ENCODE data around the gene PRKAR1B.

PRKAR1B gene

DNA sequence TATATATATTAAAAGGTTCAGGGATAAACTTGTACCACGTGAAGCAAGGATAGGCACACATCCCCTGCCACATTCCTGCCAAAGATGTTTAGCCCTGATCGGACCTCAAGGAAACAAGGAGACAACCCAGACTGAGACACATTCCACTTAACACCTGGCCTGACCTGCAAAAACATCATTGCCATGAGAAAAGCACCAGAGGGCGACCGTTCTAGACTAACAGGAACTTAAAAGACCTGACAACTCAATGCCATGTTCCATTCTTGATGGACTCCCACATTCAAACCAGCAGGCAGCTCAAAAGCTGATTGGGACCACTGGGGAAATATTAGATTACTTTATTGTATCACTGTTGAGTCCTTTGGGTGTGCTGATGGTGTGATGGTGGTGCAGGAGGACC is 199.4 kb downstream of the PRKAR1B start:
- no peak for DNase-seq (ENCODE audit: low spot score)
- no peak for FAIRE-seq

DNA sequence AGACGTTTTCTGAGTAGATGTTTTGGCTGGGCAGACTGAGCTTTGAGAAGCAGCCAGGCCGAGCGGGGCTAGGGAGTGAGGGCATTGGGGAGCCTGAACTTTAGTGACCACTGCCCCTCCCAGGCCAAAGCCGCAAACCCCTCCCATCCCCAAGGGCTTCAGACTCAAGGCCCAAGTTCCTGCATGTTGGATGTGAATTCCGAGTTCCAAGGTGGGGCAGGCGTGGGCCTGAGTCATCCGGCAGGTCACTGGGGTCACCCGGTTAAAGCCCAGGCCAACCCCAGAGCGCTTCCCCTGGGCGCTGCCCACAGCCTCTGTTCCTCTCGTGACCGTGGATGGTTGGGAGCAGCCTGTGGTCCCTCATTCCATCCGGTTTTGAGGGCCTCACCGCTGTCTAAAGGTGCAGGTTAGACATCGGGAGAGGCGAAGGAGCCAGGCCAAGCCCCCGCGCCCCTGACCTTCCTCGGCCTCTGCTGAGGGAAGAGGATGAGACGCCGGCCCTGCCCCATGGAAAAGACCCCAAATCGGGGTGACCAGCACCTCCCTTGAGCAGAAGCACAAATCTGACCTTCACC is 200.5 kb downstream of the PRKAR1B start:
- FAIRE-seq (no peak), DNase-seq (ENCODE audit: low spot score) (no peak)

DNA sequence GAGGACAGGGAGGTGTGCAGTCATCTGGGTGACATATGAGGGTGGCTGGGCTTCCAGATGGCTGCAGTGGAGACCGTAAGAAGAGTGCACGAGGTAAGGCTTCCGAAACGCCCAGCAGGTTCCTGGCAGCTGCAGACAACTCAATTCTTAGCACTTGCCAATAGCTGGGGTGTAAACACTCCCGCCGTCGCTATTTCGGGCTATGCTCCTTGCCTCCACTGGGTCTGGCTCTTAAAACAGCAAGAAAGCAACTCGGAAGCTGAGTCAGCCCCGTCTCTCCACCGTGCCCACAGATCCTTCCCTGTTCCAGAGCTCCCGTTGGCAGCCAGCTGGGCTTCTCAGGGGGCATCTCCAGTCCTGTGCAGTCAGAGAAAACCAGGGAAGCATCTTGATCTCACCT is 201.3 kb downstream of the PRKAR1B start:
- no peak for DNase-seq (ENCODE audit: low spot score)
- no peak for FAIRE-seq

DNA sequence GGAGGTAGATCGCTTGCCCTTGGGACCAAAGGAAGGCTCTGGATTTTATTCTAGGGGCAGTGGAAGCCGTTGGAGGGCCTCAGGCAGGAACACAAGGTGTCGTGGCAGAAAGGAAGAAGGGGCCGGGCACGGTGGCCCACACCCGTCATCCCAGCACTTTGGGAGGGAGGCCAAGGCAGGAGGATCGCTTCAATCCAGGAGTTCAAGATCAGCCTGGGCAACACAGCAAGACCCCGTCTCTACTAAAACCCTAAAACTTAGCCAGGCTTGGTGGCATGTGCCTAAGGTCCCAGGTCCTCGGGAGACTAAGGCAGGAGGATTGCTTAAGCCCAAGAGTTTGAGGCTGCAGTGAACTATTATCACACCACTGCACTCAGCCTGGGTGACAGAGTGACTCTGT is 202.3 kb downstream of the PRKAR1B start:
- FAIRE-seq: no peak

DNA sequence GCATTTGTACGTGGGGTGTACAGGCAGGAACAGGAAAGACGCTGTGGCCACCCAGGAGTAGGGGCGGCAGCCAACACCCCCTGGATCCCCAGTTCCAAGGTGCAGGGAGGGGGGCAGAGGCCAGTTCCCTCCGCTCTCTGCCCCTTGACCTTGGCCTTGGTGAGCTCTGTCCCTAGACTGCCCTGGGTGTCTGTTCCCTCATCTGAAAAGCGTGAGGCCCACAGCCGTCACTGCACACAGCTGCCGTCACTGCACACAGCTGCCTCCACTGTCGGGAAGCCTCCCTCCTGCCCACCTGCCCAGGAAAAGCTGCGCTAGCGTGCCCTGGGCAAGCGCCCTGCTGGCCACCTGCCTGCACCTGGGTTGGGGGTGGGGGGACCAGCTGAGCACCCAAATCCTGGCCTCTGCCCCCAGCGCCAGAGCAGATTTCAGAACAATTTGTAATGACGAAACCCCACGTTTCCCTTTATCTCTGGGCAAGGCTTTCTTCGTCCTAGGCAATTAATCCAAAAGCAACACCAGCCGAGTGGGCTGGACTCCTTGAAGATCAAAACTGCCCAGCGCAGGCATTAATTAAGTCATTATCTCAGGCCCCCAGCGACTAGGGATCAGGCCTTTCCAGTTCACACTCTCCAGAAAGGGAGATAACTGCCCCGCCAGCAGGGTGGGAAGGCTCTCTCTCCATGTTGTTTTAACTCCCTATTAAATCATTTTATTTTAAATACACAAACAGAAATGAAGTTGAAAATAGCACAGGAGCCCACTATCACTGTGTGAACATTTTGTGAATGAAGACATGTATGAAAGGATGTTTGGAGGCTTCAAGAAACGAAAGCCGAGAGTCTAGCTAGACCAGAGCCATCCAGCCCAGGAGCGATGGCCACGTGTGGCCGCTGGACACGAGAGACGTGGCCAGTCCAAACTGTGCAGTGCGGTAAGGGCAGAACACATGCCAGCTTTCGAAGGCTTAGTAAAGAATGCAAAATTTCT is 203.4 kb downstream of the PRKAR1B start:
- FAIRE-seq (no peak), DNase-seq (ENCODE audit: low spot score) (no peak)

More for the DNA sequence above, 202.3 kb downstream of the PRKAR1B start:
- no peak for DNase-seq (ENCODE audit: low spot score)

DNA sequence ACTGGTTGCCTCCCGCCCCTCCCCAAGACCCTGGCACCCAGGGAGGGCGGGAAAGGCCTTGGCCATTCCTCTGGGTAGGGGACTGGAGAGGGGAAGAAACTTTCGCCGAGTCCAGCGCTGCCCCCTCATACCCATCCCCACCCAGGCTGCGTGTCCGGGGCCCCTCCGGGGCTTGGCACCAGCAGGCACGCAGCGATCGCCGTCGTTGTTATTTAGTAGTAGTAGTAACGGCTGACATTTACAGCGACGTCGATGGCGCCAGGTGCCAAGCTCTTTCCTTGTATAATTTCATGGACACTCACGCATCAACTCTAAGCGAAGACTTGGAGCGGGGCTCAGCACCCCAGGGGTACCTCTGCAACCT is 204.1 kb downstream of the PRKAR1B start:
- FAIRE-seq (no peak), DNase-seq (ENCODE audit: low spot score) (no peak)

DNA sequence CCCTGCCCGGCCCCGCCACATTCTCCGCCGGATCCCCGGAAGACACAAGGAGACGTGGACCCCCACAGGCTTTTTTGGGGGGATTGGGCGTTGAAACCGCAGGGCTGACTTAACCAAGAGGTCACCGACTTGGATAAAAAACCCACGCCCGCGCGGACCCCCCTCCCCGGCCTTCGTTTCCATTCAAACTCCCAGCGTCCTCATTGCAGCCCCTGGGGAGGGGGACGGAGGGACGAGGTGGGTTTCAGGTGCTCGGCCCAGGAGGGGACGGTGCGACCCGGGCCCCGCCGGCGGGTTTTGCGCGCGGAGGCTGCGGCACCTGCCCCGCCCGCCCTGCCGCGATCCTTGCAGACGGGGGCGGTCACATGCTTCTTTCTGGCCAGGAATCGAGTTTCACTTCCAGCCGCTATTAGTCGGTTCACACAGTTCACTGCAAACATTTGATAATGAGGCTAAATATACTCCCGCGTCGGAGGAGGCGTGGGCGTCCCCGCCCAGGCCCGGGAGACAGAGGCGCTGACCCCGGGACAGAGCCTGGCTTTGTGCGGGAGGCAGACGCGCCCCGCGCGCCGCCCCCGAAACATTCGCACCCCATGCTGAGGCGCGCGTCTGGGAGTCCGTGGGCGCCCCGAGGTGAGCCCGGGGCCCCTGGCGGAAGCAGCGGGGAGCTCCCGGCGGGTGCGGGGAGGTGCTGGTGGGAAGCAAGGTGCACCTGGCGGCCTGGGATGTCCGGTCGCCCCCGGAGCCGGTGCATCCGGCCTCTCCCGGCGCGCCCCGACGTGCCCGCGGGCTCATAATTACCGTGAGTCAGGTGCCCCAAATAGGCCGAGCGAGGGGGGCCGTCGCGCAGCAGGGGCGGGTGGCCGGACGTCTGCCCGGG is 204.8 kb downstream of the PRKAR1B start:
- no peak for DNase-seq (ENCODE audit: low spot score)
- no peak for FAIRE-seq

DNA sequence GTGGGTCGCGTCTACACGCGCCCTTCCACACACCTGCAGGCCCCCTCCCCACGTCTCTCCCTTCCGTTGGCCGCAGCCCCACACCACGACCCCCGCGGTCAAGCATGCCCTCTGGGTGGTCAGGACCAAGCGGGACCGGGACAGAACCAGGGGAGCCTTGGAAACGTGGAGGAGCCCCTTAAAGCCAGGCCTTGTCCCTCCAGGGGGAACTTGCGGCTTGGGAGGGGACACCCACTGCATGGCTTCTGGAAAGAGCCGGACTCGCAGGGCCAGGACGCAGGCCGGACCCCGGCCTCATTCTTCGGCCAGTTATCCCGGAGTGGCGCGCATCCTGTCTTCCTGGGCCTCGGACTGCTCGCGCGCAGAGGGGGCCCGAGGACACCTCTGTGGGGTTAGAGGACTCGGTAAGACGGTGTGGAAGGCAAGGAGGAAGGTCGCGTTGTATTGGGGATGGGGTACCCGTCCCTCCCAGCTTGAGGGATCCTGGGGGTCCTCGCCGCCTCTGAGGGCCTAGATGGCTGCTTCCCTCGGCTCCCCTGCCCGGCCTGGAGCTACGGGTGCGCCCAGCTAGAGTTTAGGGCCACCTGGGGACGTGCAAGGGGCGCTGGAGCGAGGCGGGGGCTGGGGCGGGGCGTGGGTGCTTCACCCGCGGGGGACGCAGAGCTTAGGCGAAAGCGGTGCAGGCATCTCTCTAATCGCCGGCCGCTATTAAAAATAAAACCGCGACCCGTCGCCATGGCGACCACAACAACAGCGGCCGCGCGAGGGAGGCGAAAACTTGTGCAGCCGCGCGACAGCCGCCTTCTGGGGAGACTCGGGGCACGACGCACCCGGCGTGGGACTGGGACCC is 205.6 kb downstream of the PRKAR1B start:
- no peak for FAIRE-seq
- peak; percentile 19 for DNase-seq (ENCODE audit: low spot score)

DNA sequence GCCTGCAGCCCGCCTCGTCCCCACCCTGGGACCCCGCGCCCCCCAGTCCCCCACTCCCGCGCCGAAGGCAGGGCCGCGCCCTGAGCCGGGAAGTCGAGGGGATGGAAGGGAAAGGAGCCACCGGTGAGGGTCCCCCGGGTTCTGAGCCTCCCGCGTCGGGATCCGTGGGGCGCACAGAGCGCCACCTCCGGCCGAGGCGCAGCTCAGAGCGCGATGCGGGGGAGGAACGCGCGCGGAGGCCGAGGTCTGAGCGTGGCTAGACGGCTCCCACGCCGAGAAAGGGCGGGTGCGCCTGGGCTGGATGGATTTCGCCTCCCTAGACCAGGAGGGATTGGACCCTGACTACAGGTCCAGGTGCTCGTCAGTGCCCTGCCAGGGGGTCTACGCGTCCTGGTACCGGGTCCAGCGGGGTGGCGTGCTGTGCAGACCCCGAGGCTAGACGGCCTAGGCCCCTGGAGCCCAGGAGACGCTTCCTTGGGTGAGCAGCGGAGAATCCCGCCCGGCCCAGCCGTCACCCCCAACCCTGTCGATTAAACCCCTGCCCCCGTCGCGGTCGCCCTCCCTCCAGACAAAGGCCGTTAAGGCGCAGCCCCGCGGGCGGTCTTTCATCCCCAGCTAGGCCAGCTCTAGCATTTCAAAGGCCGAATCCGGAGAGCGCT is 206.4 kb downstream of the PRKAR1B start:
- DNase-seq (ENCODE audit: low spot score): no peak
- FAIRE-seq: no peak

DNA sequence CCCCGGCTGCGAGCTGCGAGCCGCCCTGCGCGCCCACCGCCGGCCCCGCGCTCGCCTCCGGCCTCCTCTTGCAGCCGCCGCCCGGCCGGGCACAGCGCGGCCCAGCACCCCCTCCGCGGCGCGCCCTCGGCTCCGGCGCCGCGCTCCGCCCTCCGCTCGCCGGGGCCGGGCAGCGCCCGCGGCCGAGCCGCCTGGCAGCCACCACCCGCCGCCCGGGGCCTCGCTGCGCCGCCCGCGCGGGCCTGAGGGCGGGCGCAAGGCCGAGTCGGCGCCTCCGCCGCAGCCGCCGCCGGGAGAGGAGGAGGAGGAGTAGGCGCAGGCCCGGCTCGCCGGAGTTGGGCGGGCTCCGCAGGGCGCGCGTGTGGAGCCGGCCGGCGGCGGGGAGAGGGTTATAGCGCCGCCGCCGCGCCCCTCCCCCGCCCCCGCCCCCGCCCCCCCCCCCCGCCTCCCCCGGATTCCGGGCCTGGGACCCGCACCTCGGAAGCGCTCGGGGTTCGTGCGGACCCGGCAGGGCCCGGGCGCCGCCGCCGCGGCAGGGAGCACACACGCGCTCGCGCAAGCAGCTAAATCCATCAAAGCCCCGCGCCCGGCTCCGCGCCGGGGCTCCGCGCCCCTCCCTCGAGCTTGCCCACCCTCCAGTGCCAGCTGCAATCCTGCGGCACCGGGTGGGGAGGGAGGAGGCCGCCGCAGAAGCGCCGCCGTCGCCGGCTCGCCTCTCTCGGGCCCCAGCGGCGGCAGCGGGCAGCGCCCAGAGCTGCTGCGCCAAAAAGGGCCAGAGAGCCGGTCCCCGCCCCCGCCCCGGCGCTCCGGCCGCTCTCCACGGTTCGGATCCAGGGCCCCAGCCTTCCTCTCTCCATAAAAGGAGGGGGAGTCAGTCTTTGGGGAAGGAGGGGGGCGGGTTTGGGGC is 207.3 kb downstream of the PRKAR1B start, which contains the start of gene PDGFA:
Gene PDGFA (minus strand): TSS at position 363 of the 907 bp plus-strand sequence. CDS start 845 bp downstream, outside the sequence.
- DNase-seq (ENCODE audit: low spot score): peak; percentile 49
- FAIRE-seq: no peak

DNA sequence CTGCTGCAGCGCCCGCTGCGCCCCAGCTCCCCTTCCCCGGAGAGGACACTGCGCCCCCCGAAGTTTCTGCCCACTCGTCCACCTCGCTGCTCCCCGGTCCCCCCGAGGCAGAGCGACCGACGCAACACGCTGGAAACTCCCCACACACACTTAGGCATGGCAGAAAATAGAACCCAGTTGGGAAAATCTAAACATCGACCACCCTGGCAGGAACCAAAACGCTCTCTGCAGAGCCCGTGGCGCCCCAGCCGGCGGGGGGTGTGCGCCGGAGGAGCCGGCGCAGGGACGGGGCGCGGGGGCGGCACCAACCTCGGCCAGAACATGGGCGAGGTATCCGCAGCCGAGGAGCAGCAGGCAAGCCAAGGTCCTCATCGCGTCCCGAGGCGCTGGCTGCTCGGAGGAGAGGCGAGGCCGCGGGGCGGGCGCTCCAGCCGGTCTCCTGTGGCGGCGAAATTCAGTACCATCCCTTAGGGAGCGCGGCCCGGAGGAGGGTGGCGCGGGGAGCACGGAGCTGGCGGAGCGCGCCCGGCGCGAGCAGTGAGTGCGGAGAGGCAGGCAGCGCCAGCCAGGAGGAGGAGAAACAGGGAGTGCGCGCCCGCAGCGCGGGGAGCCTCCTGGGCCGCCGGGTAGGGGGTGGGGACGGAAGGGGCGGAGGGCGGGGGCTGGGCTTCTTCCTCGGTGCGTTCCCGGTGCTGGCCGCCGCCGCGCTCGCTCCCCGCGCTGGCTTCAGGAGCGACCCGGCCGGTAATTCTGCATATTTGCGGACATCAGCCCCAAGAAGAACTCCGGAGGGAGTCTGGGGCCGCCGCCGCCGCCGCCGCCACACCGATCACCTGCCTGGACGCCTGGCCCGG is 208.2 kb downstream of the PRKAR1B start:
- FAIRE-seq (no peak), DNase-seq (ENCODE audit: low spot score) (peak; percentile 67)

DNA sequence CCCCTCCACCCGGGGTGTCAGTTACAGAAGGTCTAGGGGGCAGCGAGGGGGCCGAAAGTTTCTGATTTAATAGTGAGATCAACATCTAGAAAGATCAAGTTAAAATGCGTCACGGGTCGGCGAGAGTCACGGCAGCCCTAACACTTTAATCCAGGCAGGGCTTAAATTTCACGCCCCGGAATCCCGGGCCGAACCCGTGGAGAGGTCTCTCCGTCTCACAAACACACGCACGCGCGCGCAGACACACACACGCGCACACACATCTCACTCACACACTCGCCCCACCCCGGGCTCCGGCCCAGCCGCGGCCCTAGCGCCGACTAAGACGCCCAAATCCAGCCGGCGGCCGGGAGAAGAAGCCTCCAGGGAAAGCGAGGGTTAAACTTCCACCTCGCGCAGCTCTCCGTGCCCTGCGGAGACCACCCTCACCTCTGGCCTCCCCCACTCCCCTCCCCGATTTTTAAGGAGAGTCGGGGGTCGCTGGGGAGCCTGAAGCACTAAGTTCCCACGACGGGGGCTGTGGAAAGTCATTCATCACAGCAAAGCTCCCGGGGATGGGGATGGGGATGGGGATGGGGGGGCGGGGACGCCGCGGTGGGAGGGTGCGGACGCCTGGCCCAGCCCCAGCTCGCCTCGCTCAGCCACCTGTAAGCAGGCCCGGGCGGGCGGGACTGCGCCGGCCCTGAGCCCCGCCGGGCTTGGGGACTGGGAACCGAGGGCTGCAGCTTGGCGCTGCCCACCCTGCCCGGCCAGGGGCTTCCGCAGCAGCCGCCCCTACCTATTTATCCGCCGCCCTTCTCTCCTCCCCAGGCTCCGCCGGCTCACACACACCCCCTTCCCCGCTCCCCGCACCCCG is 209.1 kb downstream of the PRKAR1B start:
- FAIRE-seq (no peak), DNase-seq (ENCODE audit: low spot score) (peak; percentile 45)

DNA sequence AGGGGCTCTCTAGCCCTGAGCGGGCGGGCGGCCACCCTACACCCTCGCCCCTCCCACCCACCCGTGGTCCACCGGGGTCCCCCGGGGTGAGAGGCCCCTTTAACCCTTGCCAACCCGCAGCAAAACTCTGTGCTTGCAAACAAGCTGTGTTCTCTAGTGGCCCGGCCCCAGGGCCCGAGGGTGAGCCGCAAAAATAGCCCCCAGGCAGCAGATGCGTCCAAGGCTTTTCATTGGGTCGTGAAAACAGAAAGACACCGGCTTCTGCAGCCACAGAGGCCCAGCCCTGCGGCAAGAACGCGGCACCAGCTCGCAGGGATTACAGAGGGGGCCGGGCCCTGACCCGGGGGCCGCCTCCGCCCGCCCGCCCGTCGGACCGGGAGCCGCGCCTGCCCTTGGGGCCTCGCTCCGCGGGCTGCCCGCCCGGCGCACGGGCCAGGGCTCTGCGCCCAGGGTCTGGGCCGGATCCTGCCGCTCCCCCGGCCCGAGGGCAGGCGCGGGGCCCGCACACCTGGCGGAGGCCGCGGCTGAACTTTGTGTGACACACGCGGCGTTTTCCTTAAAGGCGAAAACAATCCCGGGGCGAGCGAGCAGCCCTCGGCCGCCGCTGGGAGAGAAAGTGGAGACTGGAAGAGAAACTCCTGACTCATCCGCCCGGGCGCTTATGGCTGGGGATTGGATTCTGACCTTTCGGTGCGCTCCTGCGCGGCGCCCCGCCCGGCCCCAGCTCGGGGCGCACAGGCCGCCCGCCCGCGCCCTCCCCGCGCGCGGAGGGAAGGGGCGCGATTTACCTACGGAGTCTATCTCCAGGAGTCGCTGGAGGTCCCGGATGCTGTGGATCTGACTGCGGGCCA is 210.2 kb downstream of the PRKAR1B start:
- DNase-seq (ENCODE audit: low spot score) (peak; percentile 59), FAIRE-seq (no peak)

DNA sequence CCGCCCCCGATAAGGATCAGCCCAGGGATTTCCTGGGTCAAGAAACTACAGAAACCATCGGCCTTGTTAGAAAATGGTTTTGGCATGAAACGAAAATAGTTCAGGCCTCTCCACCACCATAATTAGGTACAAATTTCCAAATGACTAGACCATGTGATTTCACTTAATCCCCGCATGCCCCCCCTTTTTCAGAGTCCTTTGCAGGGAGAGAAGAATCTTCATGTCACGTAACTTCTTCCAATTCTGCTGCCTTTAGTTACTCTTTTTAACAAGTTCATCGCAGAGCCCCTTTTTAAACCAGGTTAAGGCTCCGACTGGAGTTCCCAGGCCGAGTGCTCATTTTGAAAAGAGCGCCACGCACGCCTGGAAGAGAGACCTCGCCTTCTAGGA is 210.9 kb downstream of the PRKAR1B start:
- FAIRE-seq (no peak), DNase-seq (ENCODE audit: low spot score) (no peak)

DNA sequence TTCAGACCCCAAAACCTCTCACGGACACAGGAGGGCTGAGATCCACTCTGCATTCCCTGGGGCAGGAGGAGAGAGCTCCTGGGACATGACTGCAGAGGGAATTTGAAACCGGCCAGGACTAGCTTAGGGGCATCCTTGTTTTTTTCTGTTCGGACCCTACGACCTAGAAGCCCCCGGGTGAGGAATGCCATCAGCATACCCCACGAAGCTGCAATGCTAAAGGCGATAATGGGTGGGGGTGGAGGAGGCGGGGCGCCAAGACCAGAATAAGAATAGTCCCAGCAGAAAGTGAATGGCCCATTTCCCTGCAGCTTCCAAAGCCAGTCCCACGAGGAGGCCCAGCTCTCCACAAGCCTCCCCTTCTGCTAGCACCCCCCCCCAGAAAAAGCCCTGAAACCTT is 211.5 kb downstream of the PRKAR1B start:
- DNase-seq (ENCODE audit: low spot score) (no peak), FAIRE-seq (no peak)

Data from RCC 7860 (cell line).